Peyer's patch (tissue), 4 donors: ENCODE measurements around the gene NFKBIE.

ENCODE experiments used
- CTCF ChIP-seq, 6 experiments: fragments of 450-650 bp in 4 of 6; fragments of 200-600 bp in 2 of 6; sonication (generic) in 1 of 6; IDR thresholded peaks; one replicate each; pipeline ENCODE4 v1.5.1; 2017 to 2019; ENCODE audit warnings: antibody characterized with exemption in 6 of 6, mild to moderate bottlenecking in 3 of 6, moderate library complexity in 1 of 6
- POLR2A ChIP-seq, 2 donors: fragments of 450-650 bp; IDR thresholded peaks; one replicate each; pipeline ENCODE4 v1.5.1; 2017; ENCODE audit warnings: antibody characterized with exemption in 2 of 2, mild to moderate bottlenecking in 2 of 2, moderate library complexity in 2 of 2

- TF ChIP-seq CTCF (IDR thresholded peaks at IDR 0.05), result no peak
- no peak for TF ChIP-seq POLR2A (IDR thresholded peaks at IDR 0.05)
Observed at GRCh38 chr6:44247338-44248302, 17.7 kb downstream of the NFKBIE start.
